Iris pigment epithelial cell (primary cell): ENCODE measurements around the gene MRPS34.

Experiments used
- DNase-seq: peaks from one replicate; pipeline ENCODE4 v3.0.0-alpha.2; 2011; ENCODE audit warnings: low read depth

Gene MRPS34

GRCh38 chr16:1781254-1781653 lies 8.3 kb upstream of the MRPS34 start:
- no peak for DNase-seq

DNA sequence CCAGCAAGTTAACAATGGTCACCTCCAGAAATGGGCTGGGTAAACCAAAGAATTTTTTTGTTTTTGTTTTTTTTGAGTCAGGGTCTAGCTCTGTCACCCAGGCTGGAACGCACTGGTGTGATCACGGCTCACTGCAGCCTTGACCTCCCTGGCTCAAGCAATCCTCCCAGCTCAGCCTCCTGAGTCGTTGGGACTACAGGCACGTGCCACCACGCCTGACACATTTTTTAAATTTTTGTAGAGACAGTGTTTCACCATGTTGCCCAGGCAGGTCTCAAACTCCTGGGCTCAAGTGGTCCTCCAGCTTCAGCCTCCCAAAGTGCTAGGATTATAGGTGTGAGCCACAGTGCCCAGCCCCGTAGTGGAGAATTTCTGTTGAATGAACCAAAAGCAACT lies 7.7 kb upstream of the MRPS34 start:
- DNase-seq, result no peak

- DNase-seq, result no peak
These were observed 7.1 kb upstream of the MRPS34 start for GRCh38 chr16:1779741-1780676.

GRCh38 chr16:1779234-1779701 lies 6.3 kb upstream of the MRPS34 start:
- DNase-seq, result no peak

GRCh38 chr16:1778200-1779179 lies 5.6 kb upstream of the MRPS34 start:
- no peak for DNase-seq

DNA sequence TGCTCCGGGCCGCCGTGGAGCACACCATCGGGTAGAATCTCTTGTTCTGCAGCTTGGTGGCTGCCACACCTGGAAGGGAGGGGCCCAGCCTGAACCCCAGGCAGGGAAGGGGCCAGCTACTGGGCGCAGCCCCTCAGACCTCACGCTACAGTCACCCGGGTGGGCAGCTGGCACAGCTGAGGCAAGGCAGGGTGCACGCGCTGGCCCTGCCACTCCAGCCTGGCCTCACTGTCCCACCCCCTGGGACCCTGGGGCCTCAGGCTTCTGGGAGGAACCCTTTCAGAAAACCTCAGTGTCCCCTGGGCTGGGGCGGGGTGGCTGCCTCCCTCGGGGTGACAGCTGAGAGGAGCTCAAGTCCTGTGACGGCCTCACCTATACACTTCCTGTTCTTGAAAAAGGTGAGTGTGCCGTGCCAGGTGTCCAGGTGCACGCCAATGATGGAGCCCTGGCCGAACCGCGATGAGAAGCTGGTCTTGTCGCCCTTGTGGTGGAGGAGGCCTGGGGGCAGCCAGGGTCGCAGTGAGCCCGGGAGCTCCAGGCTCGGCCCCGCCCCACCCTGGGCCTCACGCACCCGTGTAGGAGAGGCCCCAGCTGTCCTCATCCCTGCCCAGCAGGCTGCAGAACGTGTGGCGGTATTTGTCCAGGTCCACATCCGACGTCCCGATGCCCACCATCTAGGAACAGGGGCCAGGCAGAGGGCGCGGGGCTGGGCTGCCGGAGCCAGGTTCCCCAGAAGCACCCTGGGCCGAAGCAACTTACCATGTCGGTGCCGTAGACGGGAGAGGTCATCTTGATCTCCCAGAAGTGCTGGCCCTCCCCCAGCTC lies 4.7 kb upstream of the MRPS34 start:
- no peak for DNase-seq

GRCh38 chr16:1776991-1777374 lies 4.0 kb upstream of the MRPS34 start:
- DNase-seq, result no peak

DNA sequence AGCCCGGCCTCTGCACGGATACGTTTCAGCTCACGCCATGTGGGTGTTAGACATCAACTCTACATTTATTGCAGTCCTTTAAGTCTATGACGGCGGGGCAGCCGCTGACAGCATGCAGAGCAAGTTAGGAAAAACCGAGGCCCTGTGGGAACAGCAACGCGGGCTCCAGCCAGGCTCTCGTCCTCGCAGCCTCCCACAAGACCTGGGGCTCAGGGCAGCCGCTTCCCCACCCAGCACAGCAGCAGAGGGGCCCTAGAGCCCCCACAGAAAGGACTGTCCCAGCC lies 3.7 kb upstream of the MRPS34 start:
- no peak for DNase-seq

GRCh38 chr16:1775846-1776671 lies 3.1 kb upstream of the MRPS34 start:
- no peak for DNase-seq

- DNase-seq, result no peak
These were observed 2.3 kb upstream of the MRPS34 start for GRCh38 chr16:1775006-1775845.

GRCh38 chr16:1774448-1774780 lies 1.5 kb upstream of the MRPS34 start:
- no peak for DNase-seq

- DNase-seq, result peak; percentile 60
These were observed 941 bp upstream of the MRPS34 start for GRCh38 chr16:1773703-1774447.

- DNase-seq, result peak; percentile 73
These were observed 499 bp downstream of the MRPS34 start, which contains the start of gene EME2 for GRCh38 chr16:1772362-1772907. EME2 (plus strand) TSS chr16:1772810; CDS start chr16:1773228, 418 bp downstream.

DNA sequence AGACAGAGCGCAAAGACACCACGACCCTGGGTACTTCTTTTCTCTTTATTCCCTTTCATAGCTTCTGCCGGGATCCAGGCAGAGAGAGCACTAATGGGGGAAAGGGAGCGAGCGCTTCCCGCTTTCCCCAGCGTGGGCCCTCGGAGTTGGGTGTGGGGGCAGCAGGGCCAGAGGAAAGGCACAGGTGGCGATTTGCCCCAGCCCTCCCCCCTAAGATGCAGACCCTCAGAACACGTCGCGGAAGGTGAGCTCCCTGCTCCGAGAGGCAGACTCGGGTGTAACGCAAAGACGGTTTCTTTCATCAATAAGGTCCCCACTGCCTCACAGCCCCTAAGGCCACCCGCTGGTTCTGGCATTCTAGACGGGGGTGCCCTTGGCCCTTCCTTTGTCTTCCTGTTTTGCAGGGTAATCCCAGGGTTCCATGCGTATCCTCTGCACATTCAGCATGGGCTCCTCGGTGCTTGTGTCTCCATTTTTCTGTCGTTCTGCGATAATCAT lies 1.0 kb downstream of the MRPS34 start:
- no peak for DNase-seq

- peak; percentile 75 for DNase-seq
These were observed 1.6 kb downstream of the MRPS34 start, which contains the start of gene NME3 for GRCh38 chr16:1771188-1771863. NME3 (minus strand) TSS chr16:1771543; CDS start chr16:1771534, 9 bp downstream.

DNA sequence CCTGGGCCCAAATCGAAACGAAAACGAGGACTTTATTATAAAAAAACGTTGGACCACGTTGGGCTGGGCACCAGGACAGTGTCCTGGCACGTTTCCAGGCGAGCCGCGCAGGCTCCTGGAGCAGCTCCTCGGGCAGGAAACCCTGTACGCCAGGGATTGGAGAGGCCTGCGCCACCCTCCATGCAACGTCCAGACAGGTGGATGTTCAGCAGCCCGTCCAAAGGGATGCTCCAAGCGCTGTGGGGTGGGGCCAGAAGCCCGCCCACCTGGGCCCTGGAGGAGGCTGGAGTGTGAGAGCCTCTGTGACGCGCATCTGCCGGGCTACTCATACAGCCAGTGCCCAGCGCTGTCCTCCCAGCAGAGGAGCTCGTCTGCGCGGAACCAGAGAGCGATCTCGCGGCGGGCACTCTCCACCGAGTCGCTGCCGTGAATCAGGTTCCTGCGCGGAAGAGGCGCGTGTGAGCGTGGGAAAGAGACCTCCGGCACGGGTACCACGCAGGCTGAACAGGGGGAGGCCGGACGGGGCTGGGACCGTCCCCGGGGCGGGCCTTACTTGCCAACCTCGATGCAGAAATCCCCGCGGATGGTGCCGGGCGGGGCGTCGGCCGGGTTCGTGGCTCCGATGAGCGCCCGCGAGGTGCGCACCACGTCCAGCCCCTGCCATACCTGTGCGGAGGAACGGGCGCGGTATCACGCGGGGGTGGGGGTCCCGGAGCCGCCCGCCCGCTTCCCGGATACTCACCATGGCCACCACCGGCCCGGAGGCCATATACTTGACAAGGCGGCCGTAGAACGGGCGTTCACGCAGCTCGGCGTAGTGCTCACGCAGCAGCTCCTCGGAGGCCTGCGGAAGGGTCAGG lies 2.4 kb downstream of the MRPS34 start:
- DNase-seq, result peak; percentile 68
